Mucosa of rectum (tissue), 2 donors: ENCODE measurements around the gene CSAG1.
"Not testable (repeated sequence)": the region's sequence is repeated elsewhere in the genome, so short reads cannot be mapped to it uniquely, and the experiment has no call there.

Source experiments
- H3K27ac ChIP-seq, 2 donors: one replicate each; pipeline ENCODE4 v1.7.0; 2013; ENCODE audit warnings: inconsistent platforms in 2 of 2, low read depth in 2 of 2, low read length in 2 of 2
- H3K27me3 ChIP-seq, 2 donors: one replicate each; pipeline ENCODE4 v1.7.0; 2013; ENCODE audit warnings: low read length in 2 of 2; ENCODE audit not compliant: control insufficient read depth in 2 of 2, insufficient read depth in 2 of 2
- H3K36me3 ChIP-seq, 2 donors: one replicate each; pipeline ENCODE4 v1.7.0; 2013; ENCODE audit warnings: low read length in 2 of 2; ENCODE audit not compliant: control insufficient read depth in 2 of 2, insufficient read depth in 2 of 2
- H3K4me1 ChIP-seq, 2 donors: one replicate each; pipeline ENCODE4 v1.7.0; 2013; ENCODE audit warnings: low read length in 2 of 2, mild to moderate bottlenecking in 1 of 2; ENCODE audit not compliant: control insufficient read depth in 2 of 2, insufficient read depth in 2 of 2
- H3K4me3 ChIP-seq, 2 donors: one replicate each; pipeline ENCODE4 v1.7.0; 2013; ENCODE audit warnings: low read length in 2 of 2
- H3K9ac ChIP-seq, 2 donors: one replicate each; pipeline ENCODE4 v1.7.0; 2013; ENCODE audit warnings: low read length in 2 of 2, low read depth in 1 of 2, mild to moderate bottlenecking in 1 of 2
- H3K9me3 ChIP-seq, 2 donors: one replicate each; pipeline ENCODE4 v1.7.0; 2013; ENCODE audit warnings: low read length in 2 of 2; ENCODE audit not compliant: control insufficient read depth in 2 of 2
- donor health status: healthy.
- donor health status: Normal muscosa, but diverticular disease.

Gene CSAG1

DNA sequence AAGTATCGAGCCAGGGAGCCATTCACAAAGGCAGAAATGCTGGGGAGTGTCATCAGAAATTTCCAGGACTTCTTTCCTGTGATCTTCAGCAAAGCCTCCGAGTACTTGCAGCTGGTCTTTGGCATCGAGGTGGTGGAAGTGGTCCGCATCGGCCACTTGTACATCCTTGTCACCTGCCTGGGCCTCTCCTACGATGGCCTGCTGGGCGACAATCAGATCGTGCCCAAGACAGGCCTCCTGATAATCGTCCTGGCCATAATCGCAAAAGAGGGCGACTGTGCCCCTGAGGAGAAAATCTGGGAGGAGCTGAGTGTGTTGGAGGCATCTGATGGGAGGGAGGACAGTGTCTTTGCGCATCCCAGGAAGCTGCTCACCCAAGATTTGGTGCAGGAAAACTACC is 3.0 kb upstream of the CSAG1 start:
- H3K9ac ChIP-seq, H3K27me3 ChIP-seq, H3K9me3 ChIP-seq, H3K27ac ChIP-seq, H3K4me1 ChIP-seq, H3K36me3 ChIP-seq, H3K4me3 ChIP-seq: not testable (repeated sequence)

DNA sequence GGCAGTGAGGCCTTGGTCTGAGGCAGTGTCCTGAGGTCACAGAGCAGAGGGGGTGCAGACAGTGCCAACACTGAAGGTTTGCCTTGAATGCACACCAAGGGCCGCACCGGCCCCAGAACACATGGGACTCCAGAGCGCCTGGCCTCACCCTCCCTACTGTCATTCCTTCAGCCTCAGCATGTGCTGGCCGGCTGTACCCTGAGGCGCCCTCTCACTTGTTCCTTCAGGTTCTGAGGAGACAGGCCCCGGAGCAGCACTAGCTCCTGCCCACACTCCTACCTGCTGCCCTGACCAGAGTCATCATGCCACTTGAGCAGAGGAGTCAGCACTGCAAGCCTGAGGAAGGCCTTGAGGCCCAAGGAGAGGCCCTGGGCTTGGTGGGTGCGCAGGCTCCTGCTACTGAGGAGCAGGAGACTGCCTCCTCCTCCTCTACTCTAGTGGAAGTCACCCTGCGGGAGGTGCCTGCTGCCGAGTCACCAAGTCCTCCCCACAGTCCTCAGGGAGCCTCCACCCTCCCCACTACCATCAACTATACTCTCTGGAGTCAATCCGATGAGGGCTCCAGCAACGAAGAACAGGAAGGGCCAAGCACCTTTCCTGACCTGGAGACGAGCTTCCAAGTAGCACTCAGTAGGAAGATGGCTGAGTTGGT is 2.5 kb upstream of the CSAG1 start:
- Histone ChIP-seq H3K36me3 (no peaks in the 10 kb centered on the region), H3K9me3 (no peaks in the 10 kb centered on the region), H3K4me3 (no peak overlapping the region), H3K4me1 (no peaks in the 10 kb centered on the region), H3K9ac (no peak overlapping the region), H3K27ac (no peak overlapping the region), H3K27me3 (no peaks in the 10 kb centered on the region)

DNA sequence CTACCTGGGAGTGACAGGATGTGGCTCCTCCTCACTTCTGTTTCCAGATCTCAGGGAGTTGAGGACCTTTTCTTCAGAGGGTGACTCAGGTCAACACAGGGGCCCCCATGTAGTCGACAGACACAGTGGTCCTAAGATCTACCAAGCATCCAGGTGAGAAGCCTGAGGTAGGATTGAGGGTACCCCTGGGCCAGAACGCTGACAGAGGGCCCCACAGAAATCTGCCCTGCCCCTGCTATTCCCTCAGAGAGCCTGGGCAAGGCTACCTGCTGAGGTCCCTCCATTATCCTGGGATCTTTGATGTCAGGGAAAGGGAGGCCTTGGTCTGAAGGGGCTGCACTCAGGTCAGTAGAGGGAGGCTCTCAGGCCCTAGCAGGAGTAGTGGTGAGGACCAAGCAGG is 1.6 kb upstream of the CSAG1 start:
- Histone ChIP-seq H3K36me3 (no peaks in the 10 kb centered on the region), H3K27ac (no peak overlapping the region), H3K4me1 (no peaks in the 10 kb centered on the region), H3K9ac (no peak overlapping the region), H3K9me3 (no peaks in the 10 kb centered on the region), H3K4me3 (no peak overlapping the region), H3K27me3 (no peaks in the 10 kb centered on the region)

DNA sequence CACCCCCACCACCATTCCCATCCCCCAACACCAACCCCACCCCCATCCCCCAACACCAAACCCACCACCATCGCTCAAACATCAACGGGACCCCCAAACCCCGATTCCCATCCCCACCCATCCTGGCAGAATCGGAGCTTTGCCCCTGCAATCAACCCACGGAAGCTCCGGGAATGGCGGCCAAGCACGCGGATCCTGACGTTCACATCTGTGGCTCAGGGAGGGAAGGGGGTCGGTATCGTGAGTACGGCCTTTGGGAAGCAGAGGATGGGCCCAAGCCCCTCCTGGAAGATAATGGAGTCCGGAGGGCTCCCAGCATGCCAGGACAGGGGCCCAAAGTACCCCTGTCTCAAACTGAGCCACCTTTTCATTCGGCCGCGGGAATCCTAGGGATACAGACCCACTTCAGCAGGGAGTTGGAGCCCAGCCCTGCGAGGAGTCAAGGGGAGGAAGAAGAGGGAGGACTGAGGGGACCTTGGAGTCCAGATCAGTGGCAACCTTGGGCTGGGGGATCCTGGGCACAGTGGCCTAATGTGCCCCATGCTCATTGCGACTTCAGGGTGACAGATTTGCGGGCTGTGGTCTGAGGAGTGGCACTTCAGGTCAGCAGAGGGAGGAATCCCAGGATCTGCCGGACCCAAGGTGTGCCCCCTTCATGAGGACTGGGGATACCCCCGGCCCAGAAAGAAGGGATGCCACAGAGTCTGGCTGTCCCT is 780 bp upstream of the CSAG1 start:
- H3K27ac ChIP-seq, H3K27me3 ChIP-seq, H3K36me3 ChIP-seq, H3K4me3 ChIP-seq, H3K9me3 ChIP-seq, H3K9ac ChIP-seq, H3K4me1 ChIP-seq: not testable (repeated sequence)

DNA sequence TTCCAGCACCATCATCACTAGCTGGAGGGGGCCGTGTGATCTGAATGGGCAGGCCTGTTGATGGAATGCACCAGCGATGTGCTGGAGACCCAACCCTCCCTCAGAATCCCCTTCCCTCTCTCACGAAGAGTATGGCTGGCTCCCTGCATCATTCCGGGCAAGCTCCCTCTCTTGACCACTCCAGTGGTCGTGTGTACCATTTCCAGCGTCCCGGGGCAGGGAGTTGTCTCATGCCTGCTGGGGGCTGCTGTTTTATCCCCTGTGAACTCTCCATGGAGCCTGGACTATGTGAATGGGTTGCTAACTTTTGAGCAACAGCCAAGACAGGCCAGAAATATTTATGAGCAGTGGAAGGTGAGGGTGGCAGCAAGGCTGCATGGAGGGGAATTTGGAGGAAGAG is 8.1 kb downstream of the CSAG1 start:
- no peaks in the 10 kb centered on the region for H3K4me1 ChIP-seq
- no peaks in the 10 kb centered on the region for H3K27me3 ChIP-seq
- no peak overlapping the region for H3K9ac ChIP-seq
- no peak overlapping the region for H3K27ac ChIP-seq
- H3K9me3 ChIP-seq: no peaks in the 10 kb centered on the region
- no peak overlapping the region for H3K4me3 ChIP-seq
- no peaks in the 10 kb centered on the region for H3K36me3 ChIP-seq

DNA sequence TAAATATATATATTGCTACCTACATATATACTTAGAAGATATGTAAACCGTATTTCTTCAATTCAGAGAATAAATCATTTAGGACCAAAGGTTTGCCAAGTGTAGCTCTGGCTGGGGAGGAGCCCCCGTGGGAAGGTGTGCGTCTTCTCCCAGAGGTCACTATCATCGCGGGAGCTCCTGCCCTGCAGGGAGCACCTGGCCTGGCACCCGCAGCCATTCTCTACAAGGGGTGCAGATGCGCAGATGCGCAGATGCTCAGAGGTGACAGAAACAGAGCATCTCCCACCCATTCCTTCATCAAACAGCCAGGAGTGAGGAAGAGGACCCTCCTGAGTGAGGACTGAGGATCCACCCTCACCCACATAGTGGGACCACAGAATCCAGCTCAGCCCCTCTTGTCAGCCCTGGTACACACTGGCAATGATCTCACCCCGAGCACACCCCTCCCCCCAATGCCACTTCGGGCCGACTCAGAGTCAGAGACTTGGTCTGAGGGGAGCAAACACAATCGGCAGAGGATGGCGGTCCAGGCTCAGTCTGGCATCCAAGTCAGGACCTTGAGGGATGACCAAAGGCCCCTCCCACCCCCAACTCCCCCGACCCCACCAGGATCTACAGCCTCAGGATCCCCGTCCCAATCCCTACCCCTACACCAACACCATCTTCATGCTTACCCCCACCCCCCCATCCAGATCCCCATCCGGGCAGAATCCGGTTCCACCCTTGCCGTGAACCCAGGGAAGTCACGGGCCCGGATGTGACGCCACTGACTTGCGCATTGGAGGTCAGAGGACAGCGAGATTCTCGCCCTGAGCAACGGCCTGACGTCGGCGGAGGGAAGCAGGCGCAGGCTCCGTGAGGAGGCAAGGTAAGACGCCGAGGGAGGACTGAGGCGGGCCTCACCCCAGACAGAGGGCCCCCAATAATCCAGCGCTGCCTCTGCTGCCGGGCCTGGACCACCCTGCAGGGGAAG is 19.4 kb downstream of the CSAG1 start, which contains the start of gene MAGEA2B:
Gene MAGEA2B, plus strand, starts transcription at position 814 of the 973 bp plus-strand sequence. CDS start 2,479 bp downstream, outside the sequence.
- H3K27me3 ChIP-seq, H3K4me1 ChIP-seq, H3K9ac ChIP-seq, H3K36me3 ChIP-seq, H3K27ac ChIP-seq, H3K4me3 ChIP-seq, H3K9me3 ChIP-seq: not testable (repeated sequence)

DNA sequence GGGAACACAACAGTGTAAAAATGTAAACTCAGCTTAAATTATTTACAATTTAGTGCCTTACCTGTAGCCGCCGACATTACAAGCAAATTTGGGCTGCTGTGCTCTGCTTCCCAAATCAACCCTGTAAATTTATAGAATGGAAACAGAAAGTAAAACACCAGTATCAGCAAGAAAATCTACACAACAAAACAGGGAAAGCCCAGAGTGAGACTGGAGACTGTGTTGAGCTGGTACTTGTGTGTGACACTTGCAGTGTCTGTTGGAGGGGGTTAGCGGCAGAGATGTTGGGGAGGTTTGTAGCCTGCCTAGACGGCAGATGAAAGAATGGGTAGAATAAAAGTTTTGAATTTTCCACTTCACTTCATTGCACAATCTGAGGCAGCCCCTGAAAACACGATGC is 20.3 kb downstream of the CSAG1 start:
- not testable (repeated sequence) for H3K27me3 ChIP-seq, H3K27ac ChIP-seq, H3K9me3 ChIP-seq, H3K4me1 ChIP-seq, H3K36me3 ChIP-seq, H3K4me3 ChIP-seq, H3K9ac ChIP-seq

DNA sequence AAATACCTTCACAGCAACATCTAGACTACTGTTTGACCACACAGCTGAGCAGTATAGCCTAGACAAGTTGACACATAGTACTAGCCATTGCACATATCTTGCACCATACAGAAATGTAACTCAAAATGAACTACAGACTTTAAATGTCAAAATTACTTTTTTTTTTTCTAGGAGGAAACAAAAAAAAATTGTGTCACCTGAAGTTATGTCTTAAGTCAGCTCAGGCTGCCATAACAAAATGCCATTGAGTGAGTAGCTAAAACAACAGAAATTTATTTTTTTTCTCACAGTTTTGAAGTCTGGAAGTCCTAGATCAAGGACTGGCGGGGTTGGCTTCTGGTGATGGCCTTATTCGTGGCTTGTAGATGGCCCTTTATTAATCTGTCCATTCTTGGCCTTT is 24.3 kb downstream of the CSAG1 start, which contains the start of gene CSAG2:
Gene CSAG2, minus strand, starts transcription at position 101 of the 400 bp plus-strand sequence. CDS start 161 bp downstream, outside the sequence.
- not testable (repeated sequence) for H3K27ac ChIP-seq, H3K36me3 ChIP-seq, H3K4me3 ChIP-seq, H3K9me3 ChIP-seq, H3K9ac ChIP-seq, H3K27me3 ChIP-seq, H3K4me1 ChIP-seq

DNA sequence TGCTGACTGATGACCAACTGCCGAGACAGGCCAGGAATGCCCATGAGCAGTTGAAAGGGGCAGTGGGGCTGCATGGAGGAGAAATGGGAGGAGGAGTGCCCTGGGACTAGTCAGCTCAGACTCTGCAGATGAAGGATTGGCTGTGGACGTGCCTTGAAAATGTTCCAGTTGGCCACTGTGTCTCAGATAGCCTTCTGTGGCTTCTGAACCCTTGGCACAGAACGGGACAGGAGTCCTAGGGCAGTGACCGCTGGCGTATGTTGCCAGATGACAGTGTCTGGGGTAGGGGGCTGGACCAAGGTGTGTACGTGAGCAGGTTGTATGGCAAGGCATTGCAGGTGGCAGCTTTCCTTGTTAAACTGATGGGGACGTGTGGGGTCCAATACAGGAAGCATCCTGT is 27.0 kb downstream of the CSAG1 start:
- H3K9me3 ChIP-seq, H3K36me3 ChIP-seq, H3K4me3 ChIP-seq, H3K9ac ChIP-seq, H3K27me3 ChIP-seq, H3K4me1 ChIP-seq, H3K27ac ChIP-seq: not testable (repeated sequence)

DNA sequence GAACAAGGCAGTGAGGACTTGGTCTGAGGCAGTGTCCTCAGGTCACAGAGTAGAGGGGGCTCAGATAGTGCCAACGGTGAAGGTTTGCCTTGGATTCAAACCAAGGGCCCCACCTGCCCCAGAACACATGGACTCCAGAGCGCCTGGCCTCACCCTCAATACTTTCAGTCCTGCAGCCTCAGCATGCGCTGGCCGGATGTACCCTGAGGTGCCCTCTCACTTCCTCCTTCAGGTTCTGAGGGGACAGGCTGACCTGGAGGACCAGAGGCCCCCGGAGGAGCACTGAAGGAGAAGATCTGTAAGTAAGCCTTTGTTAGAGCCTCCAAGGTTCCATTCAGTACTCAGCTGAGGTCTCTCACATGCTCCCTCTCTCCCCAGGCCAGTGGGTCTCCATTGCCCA is 33.1 kb downstream of the CSAG1 start:
- not testable (repeated sequence) for H3K9ac ChIP-seq, H3K36me3 ChIP-seq, H3K27me3 ChIP-seq, H3K9me3 ChIP-seq, H3K27ac ChIP-seq, H3K4me3 ChIP-seq, H3K4me1 ChIP-seq
